Measurements from ENCODE around the gene POLRMT. TPM values are rescaled to one million over a fixed set of nuclear protein-coding genes. Genes with fewer than 3 reads are reported as not detected.
"Not testable (repeated sequence)": the region's sequence is repeated elsewhere in the genome, so short reads cannot be mapped to it uniquely, and the experiment has no call there.

The POLRMT gene
- total RNA-seq, 1 donor from 2014 or later = 45.3 TPM

GRCh38 chr19:623175-623916 is 10.0 kb downstream of the POLRMT start:
- Histone ChIP-seq H3K27ac (ENCODE audit: low read depth, low read length) (peak overlapping the region; percentile 89), H3K4me3 (ENCODE audit: insufficient read depth, low read depth, low read length) (no peak overlapping the region), H2AFZ (ENCODE audit: low read depth, low read length) (no peak overlapping the region), H3K36me3 (ENCODE audit: insufficient read depth, low read length) (no peaks in the 10 kb centered on the region), H3K9me3 (ENCODE audit: insufficient read depth, low read depth, low read length) (no peaks in the 10 kb centered on the region), H3K27me3 (ENCODE audit: insufficient read depth, low read length) (no peaks in the 10 kb centered on the region), H3K4me1 (ENCODE audit: insufficient read depth, low read length) (peaks cover 19% of the 10 kb centered on the region), H4K20me1 (ENCODE audit: insufficient read depth, low read length) (peaks cover 5% of the 10 kb centered on the region), H3K9ac (ENCODE audit: low read length) (peak overlapping the region; percentile 80), H3K4me2 (ENCODE audit: low read length) (peak overlapping the region; percentile 71), H3K79me2 (ENCODE audit: insufficient read depth, low read length) (peaks cover 5% of the 10 kb centered on the region)
- FAIRE-seq (no peak), DNase-seq (ENCODE audit: low read depth) (no peak)
- H3K4me3 Mint-ChIP-seq (ENCODE audit: unreplicated experiment) = no peak overlapping the region
- TF ChIP-seq EZH2 (IDR thresholded peaks at IDR 0.05; ENCODE audit: insufficient read depth, low read length) = no peak
- TF ChIP-seq, protein P1, sequence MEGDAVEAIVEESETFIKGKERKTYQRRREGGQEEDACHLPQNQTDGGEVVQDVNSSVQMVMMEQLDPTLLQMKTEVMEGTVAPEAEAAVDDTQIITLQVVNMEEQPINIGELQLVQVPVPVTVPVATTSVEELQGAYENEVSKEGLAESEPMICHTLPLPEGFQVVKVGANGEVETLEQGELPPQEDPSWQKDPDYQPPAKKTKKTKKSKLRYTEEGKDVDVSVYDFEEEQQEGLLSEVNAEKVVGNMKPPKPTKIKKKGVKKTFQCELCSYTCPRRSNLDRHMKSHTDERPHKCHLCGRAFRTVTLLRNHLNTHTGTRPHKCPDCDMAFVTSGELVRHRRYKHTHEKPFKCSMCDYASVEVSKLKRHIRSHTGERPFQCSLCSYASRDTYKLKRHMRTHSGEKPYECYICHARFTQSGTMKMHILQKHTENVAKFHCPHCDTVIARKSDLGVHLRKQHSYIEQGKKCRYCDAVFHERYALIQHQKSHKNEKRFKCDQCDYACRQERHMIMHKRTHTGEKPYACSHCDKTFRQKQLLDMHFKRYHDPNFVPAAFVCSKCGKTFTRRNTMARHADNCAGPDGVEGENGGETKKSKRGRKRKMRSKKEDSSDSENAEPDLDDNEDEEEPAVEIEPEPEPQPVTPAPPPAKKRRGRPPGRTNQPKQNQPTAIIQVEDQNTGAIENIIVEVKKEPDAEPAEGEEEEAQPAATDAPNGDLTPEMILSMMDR (IDR thresholded peaks at IDR 0.05; ENCODE audit: insufficient read depth, low read depth, low read length) = no peak
- H3K27ac Mint-ChIP-seq (ENCODE audit: unreplicated experiment) = no peak overlapping the region
- no peaks in the 10 kb centered on the region for H3K27me3 Mint-ChIP-seq (ENCODE audit: low read depth, unreplicated experiment)
- H3K4me1 Mint-ChIP-seq (ENCODE audit: low read depth, unreplicated experiment) = peaks cover 8% of the 10 kb centered on the region
- no peaks in the 10 kb centered on the region for H3K9me3 Mint-ChIP-seq (ENCODE audit: unreplicated experiment)
- peaks cover 6% of the 10 kb centered on the region for H3K36me3 Mint-ChIP-seq (ENCODE audit: low read depth, unreplicated experiment)

DNA sequence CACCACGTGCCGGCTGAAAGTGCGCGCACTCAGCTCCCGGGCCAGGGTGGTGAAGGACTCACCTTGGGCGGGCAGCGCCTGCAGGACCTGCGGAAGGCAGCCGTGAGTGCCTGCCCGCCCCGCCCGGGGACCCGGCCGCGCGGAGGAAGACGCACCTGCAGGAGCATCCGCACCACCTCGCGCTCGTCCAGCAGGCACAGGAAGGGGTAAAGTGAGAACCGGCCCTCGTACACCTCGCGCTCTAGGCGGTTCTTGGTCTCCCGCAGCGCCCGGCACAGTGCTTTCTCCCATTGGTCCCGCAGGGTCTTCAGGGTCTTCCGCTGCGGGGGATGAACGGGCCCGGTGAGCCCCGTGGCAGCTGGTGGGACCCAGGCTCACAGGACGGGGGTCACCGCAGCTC is 10.7 kb downstream of the POLRMT start:
- no peak for TF ChIP-seq EZH2 (IDR thresholded peaks at IDR 0.05; ENCODE audit: insufficient read depth, low read length)
- TF ChIP-seq, protein P1 (IDR thresholded peaks at IDR 0.05; ENCODE audit: insufficient read depth, low read depth, low read length) = no peak
- Mint-ChIP-seq H3K27me3 (ENCODE audit: low read depth, unreplicated experiment) (no peaks in the 10 kb centered on the region), H3K4me3 (ENCODE audit: unreplicated experiment) (no peak overlapping the region), H3K36me3 (ENCODE audit: low read depth, unreplicated experiment) (peaks cover 6% of the 10 kb centered on the region), H3K9me3 (ENCODE audit: unreplicated experiment) (no peaks in the 10 kb centered on the region), H3K4me1 (ENCODE audit: low read depth, unreplicated experiment) (peaks cover 8% of the 10 kb centered on the region), H3K27ac (ENCODE audit: unreplicated experiment) (no peak overlapping the region)
- Histone ChIP-seq H3K4me3 (ENCODE audit: insufficient read depth, low read depth, low read length) (no peak overlapping the region), H3K4me2 (ENCODE audit: low read length) (no peak overlapping the region), H3K4me1 (ENCODE audit: insufficient read depth, low read length) (peaks cover 19% of the 10 kb centered on the region), H2AFZ (ENCODE audit: low read depth, low read length) (no peak overlapping the region), H3K79me2 (ENCODE audit: insufficient read depth, low read length) (no peaks in the 10 kb centered on the region), H3K27me3 (ENCODE audit: insufficient read depth, low read length) (no peaks in the 10 kb centered on the region), H3K9ac (ENCODE audit: low read length) (no peak overlapping the region), H4K20me1 (ENCODE audit: insufficient read depth, low read length) (peaks cover 5% of the 10 kb centered on the region), H3K36me3 (ENCODE audit: insufficient read depth, low read length) (no peaks in the 10 kb centered on the region), H3K27ac (ENCODE audit: low read depth, low read length) (peak overlapping the region; percentile 89), H3K9me3 (ENCODE audit: insufficient read depth, low read depth, low read length) (no peaks in the 10 kb centered on the region)
- DNase-seq (ENCODE audit: low read depth) = no peak
- no peak for FAIRE-seq

DNA sequence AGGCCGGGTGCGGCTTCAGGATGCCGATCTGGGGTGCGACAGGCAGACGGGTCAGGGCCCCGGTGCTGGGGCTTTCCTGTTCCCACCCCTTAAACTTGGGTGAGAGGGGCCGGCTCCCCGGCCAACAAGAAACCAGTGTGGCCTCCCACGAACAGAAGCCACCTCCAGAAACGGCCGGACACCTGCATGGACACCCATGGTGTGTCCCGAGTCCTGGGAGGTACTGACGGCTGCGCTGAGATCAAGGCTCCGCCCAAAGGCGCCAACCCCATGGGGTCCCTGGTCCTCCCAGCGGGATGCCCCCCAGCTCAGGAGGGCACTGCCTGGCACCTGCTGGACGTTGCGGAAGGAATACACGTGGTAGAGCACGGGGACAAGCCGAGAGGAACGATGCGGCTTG is 11.5 kb downstream of the POLRMT start:
- TF ChIP-seq EZH2 (IDR thresholded peaks at IDR 0.05; ENCODE audit: insufficient read depth, low read length) = no peak
- TF ChIP-seq, protein P1 (IDR thresholded peaks at IDR 0.05; ENCODE audit: insufficient read depth, low read depth, low read length) = no peak
- Mint-ChIP-seq H3K4me1 (ENCODE audit: low read depth, unreplicated experiment) (peaks cover 8% of the 10 kb centered on the region), H3K4me3 (ENCODE audit: unreplicated experiment) (no peak overlapping the region), H3K36me3 (ENCODE audit: low read depth, unreplicated experiment) (peaks cover 8% of the 10 kb centered on the region), H3K27ac (ENCODE audit: unreplicated experiment) (peak overlapping the region; percentile 41), H3K27me3 (ENCODE audit: low read depth, unreplicated experiment) (no peaks in the 10 kb centered on the region), H3K9me3 (ENCODE audit: unreplicated experiment) (no peaks in the 10 kb centered on the region)
- DNase-seq (ENCODE audit: low read depth) (no peak), FAIRE-seq (no peak)
- Histone ChIP-seq H3K27me3 (ENCODE audit: insufficient read depth, low read length) (no peaks in the 10 kb centered on the region), H3K4me3 (ENCODE audit: insufficient read depth, low read depth, low read length) (no peak overlapping the region), H3K4me1 (ENCODE audit: insufficient read depth, low read length) (peaks cover 19% of the 10 kb centered on the region), H3K4me2 (ENCODE audit: low read length) (no peak overlapping the region), H3K27ac (ENCODE audit: low read depth, low read length) (no peak overlapping the region), H3K36me3 (ENCODE audit: insufficient read depth, low read length) (no peaks in the 10 kb centered on the region), H3K9me3 (ENCODE audit: insufficient read depth, low read depth, low read length) (no peaks in the 10 kb centered on the region), H2AFZ (ENCODE audit: low read depth, low read length) (no peak overlapping the region), H4K20me1 (ENCODE audit: insufficient read depth, low read length) (peaks cover 5% of the 10 kb centered on the region), H3K9ac (ENCODE audit: low read length) (no peak overlapping the region), H3K79me2 (ENCODE audit: insufficient read depth, low read length) (no peaks in the 10 kb centered on the region)

GRCh38 chr19:621191-621590 is 12.1 kb downstream of the POLRMT start:
- H2AFZ ChIP-seq (ENCODE audit: low read depth, low read length); DNase-seq (ENCODE audit: low read depth); H3K9me3 Mint-ChIP-seq (ENCODE audit: unreplicated experiment); H3K27ac ChIP-seq (ENCODE audit: low read depth, low read length); H3K9ac ChIP-seq (ENCODE audit: low read length); H3K79me2 ChIP-seq (ENCODE audit: insufficient read depth, low read length); H3K27ac Mint-ChIP-seq (ENCODE audit: unreplicated experiment); H4K20me1 ChIP-seq (ENCODE audit: insufficient read depth, low read length); H3K4me2 ChIP-seq (ENCODE audit: low read length); H3K27me3 Mint-ChIP-seq (ENCODE audit: low read depth, unreplicated experiment); H3K27me3 ChIP-seq (ENCODE audit: insufficient read depth, low read length); FAIRE-seq; H3K4me3 ChIP-seq (ENCODE audit: insufficient read depth, low read depth, low read length); H3K9me3 ChIP-seq (ENCODE audit: insufficient read depth, low read depth, low read length); H3K36me3 ChIP-seq (ENCODE audit: insufficient read depth, low read length); H3K4me3 Mint-ChIP-seq (ENCODE audit: unreplicated experiment); H3K4me1 Mint-ChIP-seq (ENCODE audit: low read depth, unreplicated experiment); H3K36me3 Mint-ChIP-seq (ENCODE audit: low read depth, unreplicated experiment): not testable (repeated sequence)
- H3K4me1 ChIP-seq (ENCODE audit: insufficient read depth, low read length) = peaks cover 19% of the 10 kb centered on the region

All from astrocyte (in vitro differentiated cells and primary cell).